ENCODE measurements around the gene CNTNAP2. TPM values are rescaled to one million over a fixed set of nuclear protein-coding genes. Genes with fewer than 3 reads are reported as not detected.

CNTNAP2 gene
- total RNA-seq, 2 donors from 2014 or later: 3.5 to 4.0 TPM

DNA sequence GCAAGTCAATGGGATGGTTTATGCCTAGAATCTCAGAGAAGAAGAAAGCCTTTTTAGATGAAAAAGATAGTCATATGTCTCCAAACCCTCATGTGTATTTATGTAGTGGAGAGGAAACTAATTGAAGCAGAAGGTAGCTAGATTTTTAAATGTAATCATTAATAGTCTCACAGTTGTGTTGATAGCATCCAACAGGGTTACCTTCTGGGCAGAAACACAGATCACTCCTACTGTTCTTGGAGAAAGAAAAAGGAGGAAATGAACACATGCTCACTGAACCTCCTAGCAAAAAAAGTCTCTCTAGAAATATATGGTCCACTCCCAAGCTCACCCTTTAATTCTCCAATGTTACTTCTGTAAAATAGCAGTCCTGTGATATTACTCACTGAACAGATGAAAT lies 1696.7 kb downstream of the CNTNAP2 start:
- intact Hi-C loops (cut with DNase I, micrococcal nuclease): no loop called here
- ATAC-seq (no peak), DNase-seq (no peak)

DNA sequence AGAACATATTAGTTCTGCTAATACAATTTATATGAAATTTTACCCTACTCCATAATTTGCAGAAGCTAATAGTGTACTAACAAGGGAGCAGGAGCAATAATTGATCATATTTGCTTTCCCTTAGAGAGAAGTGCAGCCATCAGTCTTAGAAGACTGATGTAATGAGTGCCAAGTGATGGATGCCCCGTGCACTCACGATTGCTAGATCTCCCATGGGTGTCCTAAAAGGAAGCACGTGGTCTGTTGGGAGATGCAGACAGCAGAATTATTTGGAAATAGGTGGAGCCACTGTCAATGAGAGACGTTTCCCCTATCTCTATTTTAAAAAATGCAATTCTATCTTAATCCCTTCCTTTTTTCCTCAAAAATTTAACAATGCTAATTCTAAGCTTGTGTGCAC lies 1701.7 kb downstream of the CNTNAP2 start:
- intact Hi-C loops (cut with DNase I, micrococcal nuclease): no loop called here
- ATAC-seq (no peak), DNase-seq (no peak)

DNA sequence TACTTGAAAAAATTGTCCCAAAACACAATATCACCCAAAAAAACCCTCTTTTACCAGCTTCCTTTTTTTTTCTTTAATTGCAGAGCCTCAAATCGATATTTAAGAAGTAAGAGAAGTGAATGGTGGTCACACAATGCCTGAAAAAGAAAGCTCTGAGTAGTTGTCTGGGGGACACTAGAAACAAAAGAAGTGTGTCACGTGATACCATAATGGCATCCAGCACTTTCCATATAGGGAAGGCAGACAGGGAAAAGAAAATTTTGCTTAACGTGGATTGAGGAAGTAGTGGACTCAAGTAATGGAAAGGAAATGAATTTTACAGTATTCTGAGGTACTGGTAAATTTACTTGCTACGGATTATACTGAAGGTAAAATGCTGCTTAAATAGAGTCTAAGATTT lies 1708.1 kb downstream of the CNTNAP2 start:
- no peak for ATAC-seq
- intact Hi-C loops (cut with DNase I, micrococcal nuclease): no loop called here
- DNase-seq: no peak

GRCh38 chr7:147829016-147829415 lies 1712.4 kb downstream of the CNTNAP2 start:
- intact Hi-C loops (cut with DNase I, micrococcal nuclease): no loop called here
- no peak for DNase-seq

GRCh38 chr7:147833557-147833956 lies 1717.0 kb downstream of the CNTNAP2 start:
- intact Hi-C loops (cut with DNase I, micrococcal nuclease): no loop called here
- ATAC-seq (no peak), DNase-seq (no peak)

More at GRCh38 chr7:147829016-147829415, 1712.4 kb downstream of the CNTNAP2 start:
- ATAC-seq: no peak

- DNase-seq (no peak), ATAC-seq (no peak)
- intact Hi-C loops (cut with DNase I, micrococcal nuclease): no loop called here
Measured at GRCh38 chr7:147833970-147834369, 1717.4 kb downstream of the CNTNAP2 start.

DNA sequence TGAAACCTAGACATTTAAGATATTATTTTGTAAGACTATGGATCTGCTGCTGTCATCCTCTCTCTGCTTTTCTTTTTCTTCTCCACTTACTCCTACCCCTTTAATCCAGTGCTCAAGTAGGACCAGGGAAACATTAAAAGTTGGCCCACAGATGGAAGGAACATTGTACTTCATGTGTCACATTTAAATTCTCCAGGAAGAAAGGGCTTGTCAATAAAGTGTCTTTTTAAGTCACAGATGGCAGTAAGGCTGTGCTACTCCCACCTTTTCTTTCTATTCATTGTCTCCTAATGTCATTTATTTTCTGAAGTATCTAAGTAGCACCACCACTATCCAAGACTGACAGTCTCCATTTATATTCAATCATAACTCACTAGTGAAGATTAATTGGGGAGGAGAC lies 1736.2 kb downstream of the CNTNAP2 start:
- DNase-seq (no peak), ATAC-seq (no peak)
- intact Hi-C loops (cut with DNase I, micrococcal nuclease): no loop called here

GRCh38 chr7:147857152-147858140 lies 1740.8 kb downstream of the CNTNAP2 start:
- DNase-seq: no peak
- intact Hi-C loops (cut with DNase I, micrococcal nuclease): no loop called here
- no peak for ATAC-seq

- no peak for DNase-seq
- no peak for ATAC-seq
- intact Hi-C loops (cut with DNase I, micrococcal nuclease): no loop called here
Measured at GRCh38 chr7:147858421-147858820, 1741.8 kb downstream of the CNTNAP2 start.

DNA sequence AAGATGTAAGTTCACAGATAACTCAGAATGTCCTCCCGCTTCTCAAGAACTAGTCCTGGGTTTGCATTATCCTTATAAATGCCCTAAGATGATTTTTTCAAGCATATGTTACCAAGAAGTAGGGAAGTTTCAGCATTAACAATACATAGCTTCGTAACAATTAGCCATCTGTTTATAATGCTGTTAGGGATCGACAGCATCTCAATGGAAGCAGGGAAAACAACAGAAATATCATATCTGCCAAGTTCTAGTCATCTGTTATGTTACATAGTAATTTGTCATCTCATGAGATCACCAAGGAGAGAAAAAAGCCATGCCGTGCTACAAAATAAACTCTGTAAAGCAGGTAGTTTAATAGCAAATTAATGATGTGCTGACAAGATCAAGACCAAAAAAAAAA lies 1742.4 kb downstream of the CNTNAP2 start:
- intact Hi-C loops (cut with DNase I, micrococcal nuclease): no loop called here
- ATAC-seq: no peak
- no peak for DNase-seq

DNA sequence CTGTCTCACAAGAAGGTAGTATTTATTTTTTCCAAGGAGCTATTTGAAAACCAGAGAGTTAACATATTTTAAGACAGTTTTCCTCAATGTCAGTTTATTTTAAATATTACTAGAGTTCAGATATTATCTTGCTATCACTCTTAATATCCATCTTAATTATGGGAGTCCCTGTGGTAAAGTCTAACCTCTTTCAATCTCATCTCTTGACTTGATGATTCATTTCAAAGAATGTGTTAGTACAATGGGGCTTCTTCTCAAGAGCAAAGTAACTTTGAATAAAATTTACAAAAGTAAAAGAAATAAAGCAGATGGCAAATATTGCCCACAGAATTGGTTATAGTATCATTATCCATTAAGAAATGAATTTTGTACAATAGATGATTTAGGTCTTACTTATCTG lies 1742.9 kb downstream of the CNTNAP2 start:
- intact Hi-C loops (cut with DNase I, micrococcal nuclease): no loop called here
- DNase-seq (no peak), ATAC-seq (no peak)

- ATAC-seq (no peak), DNase-seq (no peak)
- intact Hi-C loops (cut with DNase I, micrococcal nuclease): no loop called here
Measured at GRCh38 chr7:147861058-147861716, 1744.6 kb downstream of the CNTNAP2 start.

DNA sequence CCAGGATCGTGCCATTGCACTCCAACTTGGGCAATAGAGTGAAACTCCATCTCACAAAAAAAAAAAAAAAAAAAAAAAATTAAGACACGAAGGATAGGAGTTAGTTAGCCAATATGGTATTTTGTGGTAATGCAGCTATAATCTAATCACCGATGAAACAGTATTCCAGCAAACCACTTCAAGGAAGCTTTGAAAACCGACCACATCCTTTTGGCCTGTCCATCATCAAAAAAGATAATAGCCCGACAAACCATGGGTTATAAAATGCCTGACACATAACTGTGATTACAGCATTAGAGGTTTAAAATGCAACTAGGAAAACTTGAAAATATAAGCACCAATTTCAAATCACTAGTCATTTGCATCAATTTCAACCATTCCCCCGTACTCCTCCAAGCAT lies 1745.3 kb downstream of the CNTNAP2 start:
- intact Hi-C loops (cut with DNase I, micrococcal nuclease): no loop called here
- ATAC-seq (no peak), DNase-seq (no peak)

DNA sequence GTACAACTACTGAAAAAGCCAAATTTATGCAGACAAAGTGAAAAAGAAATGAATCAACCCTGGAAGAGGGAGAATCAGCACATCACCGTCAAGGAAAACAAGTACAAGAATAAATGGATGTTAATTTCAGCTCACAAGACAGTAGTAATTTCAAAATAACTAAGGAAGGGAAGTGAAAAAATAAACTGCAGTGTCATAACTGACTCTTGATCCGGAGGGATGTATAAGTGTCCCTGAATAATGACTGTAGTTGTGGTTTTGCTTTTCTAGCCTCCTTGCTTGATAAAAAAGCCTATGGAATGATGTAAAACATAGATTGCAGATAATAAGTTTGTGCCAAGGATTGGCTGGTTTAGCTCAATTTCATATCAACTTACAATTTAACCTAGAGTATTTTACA lies 1752.9 kb downstream of the CNTNAP2 start:
- DNase-seq (no peak), ATAC-seq (no peak)
- intact Hi-C loops (cut with DNase I, micrococcal nuclease): no loop called here

DNA sequence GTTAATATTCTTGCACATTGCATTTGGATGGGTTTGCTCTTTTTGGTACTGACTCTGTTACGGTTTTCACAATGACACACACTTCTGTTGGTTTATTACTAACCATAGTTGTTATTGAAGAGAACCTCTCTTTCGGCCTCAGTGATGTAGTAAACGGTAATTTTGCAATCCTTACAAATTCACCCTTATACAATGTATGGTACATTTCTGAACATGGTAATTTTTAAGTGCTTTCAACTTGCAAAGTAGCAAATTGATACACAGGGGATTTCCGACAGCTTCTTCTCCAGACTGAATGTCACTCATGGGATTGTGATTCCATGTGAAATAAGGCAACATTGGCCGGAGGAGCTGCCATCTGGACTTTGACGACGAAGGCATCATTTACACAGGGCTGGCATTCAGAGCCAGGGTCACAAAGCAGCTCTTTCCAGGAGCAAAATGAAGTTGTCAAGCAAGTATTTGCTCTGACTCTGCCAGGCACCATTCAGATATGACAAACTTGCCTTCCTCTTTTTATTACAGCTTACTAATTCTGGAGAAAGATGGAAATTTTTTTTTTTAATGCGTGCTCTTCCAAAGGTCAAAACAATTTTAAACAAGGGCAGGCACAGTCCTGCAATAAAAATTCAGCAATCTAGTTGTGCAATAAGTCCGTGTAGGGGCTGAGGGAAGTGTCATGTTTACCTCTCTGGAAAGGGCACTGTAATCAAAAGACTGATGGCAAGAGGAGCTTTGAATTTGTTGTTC lies 1762.5 kb downstream of the CNTNAP2 start:
- intact Hi-C loops (cut with DNase I, micrococcal nuclease): no loop called here
- peak; percentile 90 for ATAC-seq
- peak in 1 of 2 donors; percentile 9 for DNase-seq

DNA sequence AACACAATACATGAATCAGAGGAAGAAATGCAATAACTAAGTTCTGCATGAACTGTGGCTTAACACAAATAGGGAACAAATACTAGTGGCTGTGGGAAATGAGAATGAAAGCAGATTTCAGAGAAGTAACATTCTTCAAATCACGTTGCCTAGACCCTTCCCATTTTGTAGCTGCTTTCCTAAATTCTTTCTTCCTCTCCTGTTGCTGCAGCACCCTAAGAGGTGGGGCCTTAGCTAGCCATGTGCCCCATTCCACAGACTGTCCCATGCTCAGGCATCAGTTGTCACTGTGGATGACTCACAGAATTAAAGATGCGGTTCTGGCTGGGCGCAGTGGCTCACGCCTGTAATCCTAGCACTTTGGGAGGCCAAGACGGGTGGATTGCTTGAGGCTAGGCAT lies 1769.3 kb downstream of the CNTNAP2 start:
- intact Hi-C loops (cut with DNase I, micrococcal nuclease): no loop called here
- no peak for ATAC-seq
- DNase-seq: no peak

DNA sequence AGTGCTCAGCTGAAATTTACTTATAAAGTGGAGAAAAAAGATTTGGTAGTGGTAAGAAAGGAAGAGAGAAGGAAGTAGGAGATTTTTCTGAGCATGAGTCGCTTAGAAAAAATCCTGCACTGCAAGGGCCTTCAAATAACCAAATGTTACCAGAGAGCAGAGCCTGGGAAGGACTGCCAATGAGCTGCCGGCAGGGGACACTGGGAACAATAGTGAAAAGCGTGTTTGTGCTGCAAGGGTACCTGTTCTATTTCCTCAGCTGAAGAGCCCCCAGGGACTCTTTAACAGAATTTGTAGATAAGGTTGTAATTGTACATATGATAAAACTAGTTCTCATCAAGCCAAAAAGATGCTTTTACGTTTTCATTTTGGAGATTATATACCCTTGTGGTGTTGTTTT lies 1777.7 kb downstream of the CNTNAP2 start:
- intact Hi-C loops (cut with DNase I, micrococcal nuclease): no loop called here
- no peak for ATAC-seq
- DNase-seq: no peak

DNA sequence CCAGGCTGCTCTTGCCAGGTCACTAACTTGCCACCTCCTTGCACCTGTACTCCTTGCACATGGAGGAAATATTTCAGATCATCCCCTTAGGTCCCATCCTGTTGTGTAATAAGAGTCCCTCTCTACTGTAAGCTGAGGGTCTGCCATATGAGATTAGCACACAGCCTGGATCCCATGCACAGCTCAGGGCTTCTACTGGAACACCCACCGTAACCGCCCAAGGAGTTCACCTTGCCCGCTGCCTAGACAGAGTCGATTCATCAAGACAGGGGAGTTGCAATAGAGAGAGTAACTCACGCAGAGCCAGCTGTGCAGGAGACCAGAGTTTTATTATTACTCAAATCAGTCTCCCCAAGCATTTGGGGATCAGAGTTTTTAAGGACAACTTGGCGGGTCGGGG lies 1779.5 kb downstream of the CNTNAP2 start:
- no peak for DNase-seq
- intact Hi-C loops (cut with DNase I, micrococcal nuclease): no loop called here
- no peak for ATAC-seq

DNA sequence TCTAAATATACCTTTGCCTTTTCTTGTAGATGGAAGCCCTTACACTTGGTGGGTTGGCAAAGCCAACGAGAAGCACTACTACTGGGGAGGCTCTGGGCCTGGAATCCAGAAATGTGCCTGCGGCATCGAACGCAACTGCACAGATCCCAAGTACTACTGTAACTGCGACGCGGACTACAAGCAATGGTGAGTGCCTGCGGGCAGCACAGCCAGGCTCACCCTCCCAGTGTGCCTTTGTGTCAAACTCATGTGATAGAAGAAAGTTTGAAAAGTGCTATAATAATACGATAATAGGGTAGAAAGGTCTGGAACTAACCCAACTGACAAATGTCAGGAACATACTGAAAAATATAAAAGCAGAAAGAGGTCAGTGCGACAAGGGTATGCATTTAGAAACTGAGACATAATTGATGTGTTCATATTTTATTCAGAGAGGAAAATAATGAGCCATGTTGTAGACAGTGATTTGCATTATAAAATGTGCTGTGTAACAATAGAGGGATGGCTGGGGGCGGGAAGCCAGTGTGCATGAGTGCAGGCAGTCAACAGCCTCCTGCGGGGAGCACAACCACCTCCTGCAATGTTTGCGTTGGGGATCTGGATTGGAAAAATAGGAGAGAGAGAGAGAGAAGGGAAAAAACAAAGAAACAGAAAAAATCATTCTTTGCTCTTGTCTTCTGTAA lies 1787.1 kb downstream of the CNTNAP2 start:
- ATAC-seq: no peak
- no peak for DNase-seq
- intact Hi-C loops (cut with DNase I, micrococcal nuclease): no loop called here

Data from left colon (tissue), 2 donors.